SW 1271 (cell line): Measurements from ENCODE around the gene FUT3.

Experiments used
- DNase-seq, 2 experiments: peaks; one replicate each; lab custom pipeline; 2025; lab: John Stamatoyannopoulos, UW

FUT3 gene

DNA sequence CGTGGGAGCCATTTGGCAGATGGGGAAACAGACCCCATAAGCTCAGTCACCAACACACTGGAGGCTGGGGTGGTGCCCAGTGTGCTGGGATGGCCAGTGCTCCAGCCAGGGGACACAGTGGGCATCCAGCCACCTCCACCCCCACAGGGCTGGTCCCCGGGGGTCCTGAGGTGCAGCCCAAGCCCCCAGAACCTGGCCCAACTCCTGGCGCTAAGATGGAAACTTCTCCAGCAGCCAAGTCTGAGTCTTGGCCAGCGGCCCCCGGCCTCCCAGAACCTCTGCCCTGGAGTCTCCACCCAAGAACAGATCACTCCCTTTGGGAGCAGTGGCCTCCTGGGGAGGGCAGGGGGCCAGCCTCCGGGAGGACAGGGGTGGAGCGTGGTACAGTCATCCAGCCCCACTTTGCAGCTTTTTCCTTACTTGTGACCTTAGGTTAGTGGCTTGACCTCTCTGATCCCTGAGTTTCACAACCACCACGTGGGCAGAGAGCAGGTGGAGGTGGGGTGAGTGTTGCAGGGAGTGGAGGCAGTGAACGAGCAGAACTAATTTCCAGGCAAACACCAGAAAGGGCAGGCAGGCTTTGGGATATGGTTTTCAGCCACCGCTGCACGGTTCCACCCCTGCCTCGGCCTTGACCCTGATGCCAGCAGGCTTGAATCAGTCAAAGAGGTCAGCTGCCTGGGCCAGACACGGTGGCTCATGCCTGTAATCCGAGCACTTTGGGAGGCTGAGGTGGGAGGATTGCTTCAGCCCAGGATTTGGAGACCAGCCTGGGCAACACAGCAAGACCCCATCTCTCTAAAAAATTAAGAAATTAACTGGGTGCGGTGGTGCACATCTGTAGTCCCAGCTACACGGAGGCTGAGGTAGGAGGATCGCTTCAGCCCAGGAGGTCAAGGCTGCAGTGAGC is 50.6 kb downstream of the FUT3 start:
- no peak for DNase-seq

DNA sequence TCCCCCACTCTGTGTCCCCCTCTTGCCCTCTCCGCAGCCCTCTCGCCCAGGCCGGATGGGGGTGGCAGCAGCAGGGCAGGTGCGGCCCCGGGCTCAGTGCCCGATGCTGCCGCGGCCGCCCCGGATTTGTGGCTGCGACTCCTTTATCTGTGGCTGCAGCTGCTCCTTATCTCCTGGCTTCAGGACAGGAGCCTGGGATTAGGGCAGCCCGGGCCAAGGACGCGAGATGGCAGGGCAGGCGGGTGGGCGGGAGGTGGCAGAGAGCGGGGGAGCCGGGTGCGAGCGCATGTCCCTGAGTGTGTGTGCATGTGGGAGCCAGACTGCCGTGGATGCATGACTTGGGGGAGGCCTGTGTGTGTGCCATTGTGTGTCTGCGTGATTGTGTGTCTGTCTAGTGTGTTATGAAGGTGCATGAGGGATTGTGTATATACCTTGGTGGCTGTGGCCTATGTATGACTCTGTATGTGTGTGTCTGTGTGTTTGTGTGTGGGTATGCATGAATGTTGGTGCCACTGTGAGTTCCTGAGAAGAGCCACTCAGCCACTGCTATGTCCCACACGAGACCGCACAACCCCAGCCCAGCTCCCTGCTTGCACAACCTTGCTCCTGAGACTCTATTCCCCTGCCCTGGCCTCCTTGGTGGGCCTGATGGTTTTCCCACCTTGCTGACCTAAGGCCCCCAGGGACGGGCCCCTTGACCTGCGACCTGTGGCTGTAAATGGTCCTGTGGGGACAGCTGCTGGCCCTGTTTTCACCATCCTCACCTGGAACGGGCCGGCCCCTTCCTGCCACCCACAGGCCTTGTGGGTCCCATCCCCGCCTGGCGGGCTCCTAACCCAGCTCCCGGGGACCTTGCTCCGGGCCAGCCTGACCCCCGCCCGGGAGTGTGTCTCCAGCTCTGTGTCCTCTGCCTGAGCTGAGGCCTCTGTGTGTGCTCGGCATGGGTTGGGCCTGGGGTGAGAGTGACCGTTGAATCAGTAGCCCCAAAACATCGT is 51.7 kb downstream of the FUT3 start:
- no peak for DNase-seq

DNA sequence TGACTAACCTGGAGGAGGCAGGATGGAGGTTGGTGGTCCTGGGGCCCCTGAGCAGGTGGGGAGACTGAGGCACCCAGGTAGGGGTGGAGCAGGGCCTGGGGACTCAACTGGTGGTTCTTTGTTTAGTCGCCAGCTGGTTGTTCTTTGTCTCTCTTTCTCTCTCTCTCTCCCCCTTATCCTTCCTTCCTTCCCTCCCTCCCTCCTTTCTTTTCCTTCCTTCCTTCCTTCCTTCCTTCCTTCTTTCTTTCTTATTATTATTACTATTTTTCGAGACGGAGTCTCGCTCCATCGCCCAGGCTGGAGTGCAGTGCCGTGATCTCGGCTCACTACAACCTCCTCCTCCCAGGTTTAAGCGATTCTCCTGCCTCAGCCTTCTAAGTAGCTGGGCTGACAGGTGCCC is 53.0 kb downstream of the FUT3 start:
- no peak for DNase-seq

DNA sequence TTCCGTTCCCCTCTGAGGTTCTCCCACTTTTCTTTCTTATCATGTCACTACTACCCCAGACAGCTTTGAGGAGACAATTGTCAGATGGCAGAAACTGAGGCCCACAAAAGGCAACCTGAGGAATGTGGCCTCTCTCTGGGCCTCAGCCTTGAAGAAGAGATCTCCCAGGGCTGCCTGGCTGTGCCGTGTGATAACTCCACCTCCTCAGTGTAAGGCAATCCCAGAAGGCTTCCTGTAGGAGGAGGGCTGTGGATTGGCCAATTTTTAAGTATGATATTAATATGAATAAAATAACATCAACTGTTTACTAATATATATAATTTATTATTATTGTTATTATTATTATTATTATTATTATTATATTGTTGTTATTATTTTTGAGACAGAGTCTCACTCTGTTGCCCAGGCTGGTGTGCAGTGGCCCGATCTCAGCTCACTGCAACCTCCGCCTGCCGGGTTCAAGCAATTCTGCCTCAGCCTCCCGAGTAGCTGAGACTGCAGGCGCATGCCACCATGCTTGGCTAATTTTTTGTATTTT is 55.8 kb downstream of the FUT3 start:
- no peak for DNase-seq

DNA sequence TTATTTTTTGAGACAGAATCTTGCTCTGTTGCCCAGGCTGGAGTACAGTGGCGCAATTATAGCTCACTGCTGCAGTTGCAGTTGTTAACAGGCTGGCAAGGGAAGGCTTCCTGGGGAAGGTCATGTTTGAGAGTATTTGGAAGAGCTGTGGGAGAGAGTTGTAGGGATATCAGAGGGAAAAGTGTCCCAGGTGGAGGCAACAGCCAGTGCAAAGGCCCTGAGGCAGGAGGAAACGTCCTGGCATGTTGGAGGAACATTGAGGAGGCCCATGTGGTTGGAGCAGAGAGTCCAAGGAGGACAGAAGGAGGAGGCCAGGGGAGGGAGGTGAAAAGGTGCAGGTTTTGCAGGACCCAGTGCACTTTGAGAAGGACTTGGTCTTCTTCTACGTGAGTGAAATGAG is 58.1 kb downstream of the FUT3 start:
- DNase-seq, result no peak
